NCI-H2081 (cell line): ENCODE data around the gene NPRL2.
A peak's percentile ranks its signal among the peaks of the same experiment; 100 is the strongest.

Experiments used
- DNase-seq, 2 experiments: peaks; one replicate each; lab custom pipeline; 2025; lab: John Stamatoyannopoulos, UW

The NPRL2 gene

DNA sequence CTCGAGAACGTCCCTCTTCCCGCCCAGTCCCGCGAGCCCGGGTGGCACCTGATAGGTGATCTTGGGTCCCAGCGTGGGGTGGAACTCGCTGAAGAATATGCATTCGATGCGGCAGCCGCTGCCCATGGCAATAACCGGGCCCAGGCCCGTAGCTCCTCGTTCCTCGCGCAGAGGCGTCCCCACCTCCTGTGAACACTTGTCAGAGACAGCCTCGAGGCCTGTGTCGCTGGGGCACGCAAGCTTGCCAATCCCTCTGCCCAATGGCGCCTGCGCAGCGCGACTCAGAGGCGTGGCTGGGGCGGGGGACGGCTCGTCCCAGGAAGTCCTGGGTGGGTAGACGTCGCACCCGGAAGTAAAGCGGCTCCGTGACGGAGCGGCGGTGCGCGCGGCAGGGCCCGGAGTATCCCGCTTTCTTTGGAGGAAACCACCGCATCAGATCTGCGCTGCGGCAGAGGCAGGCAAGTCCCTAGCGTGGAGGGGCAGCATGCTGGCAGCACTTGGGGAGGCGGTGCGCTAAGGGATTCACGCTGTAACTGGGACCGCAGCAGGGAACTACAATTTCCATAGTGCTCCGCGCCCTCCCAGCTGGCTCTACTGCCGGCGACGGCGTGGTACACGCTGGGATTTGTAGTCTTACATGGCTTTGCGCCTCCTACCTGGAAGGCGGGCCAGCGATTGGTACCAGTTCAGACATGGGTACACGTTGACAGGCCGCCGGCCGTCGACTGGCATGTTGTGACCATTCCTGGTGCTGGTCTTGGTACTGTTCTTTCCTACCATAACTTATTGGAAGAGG lies at the start of gene NPRL2, which contains the start of gene CYB561D2:
Gene NPRL2, minus strand, starts transcription at position 249 of the 796 bp plus-strand sequence. Its CDS starts 123 bp downstream, at position 126.
Gene CYB561D2, plus strand, starts transcription at position 336 of the 796 bp plus-strand sequence. CDS start 572 bp downstream, outside the sequence.
- DNase-seq: peak; percentile 83 to 91

- no peak for DNase-seq
Observed at GRCh38 chr3:50396502-50396901, 45.9 kb upstream of the NPRL2 start.

GRCh38 chr3:50395070-50395860 lies 44.7 kb upstream of the NPRL2 start:
- no peak for DNase-seq

DNA sequence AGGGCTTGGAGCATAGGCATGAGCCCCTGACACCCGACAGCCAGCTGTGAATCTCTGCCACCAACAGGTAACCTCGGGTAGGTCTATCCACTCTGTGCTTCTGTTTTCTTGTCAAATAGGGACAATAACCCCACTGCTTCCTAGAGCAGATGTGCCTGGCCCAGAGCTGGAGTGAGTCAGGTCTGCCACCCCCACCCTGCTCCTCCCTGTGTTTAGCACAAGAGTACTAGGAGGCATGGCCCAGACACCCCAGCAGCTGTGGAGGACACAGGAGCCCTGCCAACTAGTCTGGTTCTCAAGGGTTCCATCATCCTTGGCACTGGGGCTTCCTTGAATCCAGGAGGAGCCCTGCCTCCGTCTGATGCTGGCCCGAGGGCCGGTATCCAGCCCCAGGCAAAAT lies 42.5 kb upstream of the NPRL2 start:
- no peak for DNase-seq

- DNase-seq: no peak
Observed at GRCh38 chr3:50392101-50392715, 41.6 kb upstream of the NPRL2 start.

GRCh38 chr3:50390508-50391224 lies 40.1 kb upstream of the NPRL2 start:
- DNase-seq: no peak

- DNase-seq: no peak
Observed at GRCh38 chr3:50389414-50389767, 38.8 kb upstream of the NPRL2 start.

DNA sequence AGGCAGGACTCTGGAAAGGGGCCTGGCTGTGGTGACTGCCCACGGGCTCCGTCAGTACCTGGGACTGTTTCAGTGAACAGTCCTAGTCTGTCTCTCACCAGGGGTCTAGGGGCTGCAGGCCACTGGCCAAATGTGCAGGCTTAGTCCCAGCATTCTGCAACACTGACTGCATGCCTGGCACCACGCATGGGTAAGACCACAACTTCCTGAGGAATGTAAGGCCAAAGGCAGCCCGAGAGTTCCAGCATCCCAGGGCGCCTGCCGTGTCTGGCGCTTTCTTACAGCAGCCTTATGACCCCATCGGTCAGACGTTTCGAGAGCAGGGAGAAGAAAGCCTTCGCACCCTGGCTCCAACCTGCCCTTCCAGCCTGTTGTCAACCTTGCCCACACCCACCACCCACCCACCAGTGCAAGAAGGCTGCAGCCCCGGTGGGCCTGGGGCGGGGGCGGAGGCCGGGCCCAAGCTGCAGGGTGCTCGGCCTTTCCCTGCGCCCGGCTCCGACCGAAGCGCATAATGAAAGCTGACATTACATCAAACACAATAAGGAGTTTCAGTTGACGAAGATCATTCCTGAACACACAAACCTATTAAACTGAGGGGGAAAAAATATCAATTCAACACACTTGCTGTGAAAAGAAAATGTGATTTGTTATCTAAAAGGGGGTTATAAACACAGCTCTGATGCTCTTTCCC lies 38.3 kb upstream of the NPRL2 start:
- DNase-seq: no peak

DNA sequence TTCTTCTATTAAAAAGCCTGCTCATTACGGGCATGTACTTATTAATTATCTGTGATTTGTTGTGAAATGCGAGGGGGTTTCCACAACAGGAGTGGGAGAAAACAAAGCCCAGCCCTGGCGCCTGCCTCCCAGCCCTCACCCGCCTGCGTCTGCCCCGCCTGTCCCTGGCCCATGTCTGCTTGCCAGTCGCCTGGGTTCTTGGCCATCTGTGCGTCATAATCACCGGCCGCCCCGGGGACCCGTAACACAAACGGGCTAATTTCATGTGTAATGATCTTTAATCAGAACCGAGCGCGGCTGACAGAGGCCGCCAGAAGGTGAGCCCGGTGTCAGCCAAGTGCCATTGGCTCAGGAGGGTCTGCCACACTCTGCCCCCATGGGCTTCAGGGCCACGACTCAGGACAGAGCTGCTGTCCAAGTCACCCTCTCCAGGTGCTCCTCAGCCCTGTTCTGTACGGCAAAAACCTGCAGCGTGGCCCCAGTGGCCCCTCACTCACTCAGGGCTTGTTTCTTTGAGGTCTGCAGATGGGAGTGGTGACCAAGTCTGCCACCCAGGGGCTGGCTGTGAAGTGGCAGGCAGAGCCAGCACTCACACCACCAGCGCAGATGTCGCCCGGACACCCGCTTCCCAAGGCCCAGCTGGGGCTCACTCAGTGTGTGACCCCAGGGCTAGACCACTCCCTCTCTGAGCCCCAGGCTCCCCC lies 37.6 kb upstream of the NPRL2 start:
- DNase-seq: no peak

GRCh38 chr3:50385754-50386153 lies 35.2 kb upstream of the NPRL2 start:
- DNase-seq: no peak

DNA sequence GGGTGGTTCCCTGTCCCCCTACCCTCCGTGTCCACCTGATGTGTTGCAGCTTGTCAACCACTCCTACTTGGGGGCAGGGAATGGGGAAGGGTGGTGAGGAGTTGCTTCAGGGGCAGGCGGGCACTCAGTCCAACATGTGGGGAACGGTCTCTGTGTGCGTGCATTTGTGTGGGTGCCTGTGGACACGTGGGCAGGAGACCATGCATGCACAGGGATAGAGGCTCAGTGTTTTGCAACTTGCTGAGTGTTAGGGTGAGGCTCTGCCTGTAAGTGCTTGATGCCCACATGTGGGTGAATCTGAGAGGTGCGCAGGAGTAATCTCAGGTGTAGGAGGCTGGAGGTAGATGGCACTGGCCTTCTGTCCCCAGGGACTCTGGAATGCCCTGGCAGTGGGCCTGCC lies 33.2 kb upstream of the NPRL2 start:
- DNase-seq: no peak

GRCh38 chr3:50382722-50383121 lies 32.1 kb upstream of the NPRL2 start:
- no peak for DNase-seq

- DNase-seq: peak in 1 of 2 experiments; percentile 17
Observed at GRCh38 chr3:50381383-50381782, 30.8 kb upstream of the NPRL2 start.

DNA sequence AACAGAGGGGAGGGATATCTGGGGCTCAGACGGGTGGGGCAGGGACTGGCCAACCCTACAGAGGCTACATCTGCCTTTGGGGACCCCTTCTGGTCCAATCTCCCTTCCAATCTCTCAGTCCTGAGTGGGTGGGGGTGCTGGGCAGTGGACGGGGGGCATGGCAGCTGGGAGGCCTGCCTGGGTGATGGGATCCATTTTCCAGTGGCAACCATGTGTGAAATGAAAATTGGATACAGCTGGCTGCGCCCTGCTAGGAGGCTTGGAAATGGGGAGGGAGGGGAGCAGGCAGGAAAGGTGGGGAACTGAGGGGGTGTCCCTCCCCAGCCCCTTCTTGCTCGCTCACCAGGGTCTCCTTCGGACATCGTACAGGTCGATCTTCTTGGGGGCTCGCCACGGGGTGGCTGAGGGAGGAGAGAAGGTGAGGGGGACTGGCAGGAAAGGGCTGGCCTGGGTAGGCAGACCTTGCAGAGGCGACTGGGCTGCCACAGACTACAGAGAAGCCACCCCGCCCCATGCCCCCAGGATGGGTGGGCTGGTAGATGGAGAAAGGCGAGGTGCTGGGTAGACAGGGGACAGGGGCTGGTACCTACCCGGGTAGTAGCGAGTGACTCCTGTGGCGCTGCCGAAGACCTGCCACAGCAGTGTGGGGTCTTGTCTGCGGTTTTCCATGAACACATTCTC lies 30.0 kb upstream of the NPRL2 start:
- no peak for DNase-seq

DNA sequence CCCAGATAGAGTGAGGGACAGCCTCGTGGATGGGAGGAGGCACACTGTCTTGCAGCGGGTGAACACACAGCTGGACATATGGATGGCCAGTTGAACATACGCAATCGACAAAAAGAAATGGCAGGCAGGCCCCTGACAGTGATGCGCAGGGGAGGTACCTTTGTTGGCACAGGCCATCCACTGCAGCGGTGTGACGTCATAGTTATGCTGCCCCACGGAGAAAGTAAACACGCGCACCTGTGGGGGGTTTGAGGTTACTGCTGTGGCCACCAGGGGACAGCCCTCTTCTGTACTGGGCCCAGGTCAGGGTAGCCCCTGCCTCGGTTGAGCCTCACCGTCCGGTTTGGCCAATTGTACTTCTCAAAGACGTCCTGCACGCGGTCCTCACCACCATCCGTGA lies 28.2 kb upstream of the NPRL2 start:
- no peak for DNase-seq

DNA sequence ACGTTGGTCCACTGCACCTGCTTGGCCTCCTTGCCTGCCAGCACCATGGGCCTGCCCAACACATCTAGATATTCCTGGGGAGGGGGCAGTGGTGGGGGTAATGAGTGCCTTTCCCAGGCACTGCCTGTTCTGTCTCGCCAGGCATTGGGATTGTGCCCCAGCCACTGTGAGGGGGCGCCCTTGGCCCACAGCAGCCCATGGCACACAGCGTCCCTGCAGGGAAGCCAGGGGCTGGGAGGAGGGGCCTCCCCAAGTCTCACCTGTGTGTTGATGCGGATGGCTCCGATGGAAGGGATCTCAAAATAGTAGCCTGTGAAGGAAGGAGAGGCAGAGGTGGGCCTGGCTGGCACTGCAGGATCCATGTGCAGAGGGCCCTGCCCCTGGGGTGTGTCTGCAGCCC lies 27.4 kb upstream of the NPRL2 start:
- DNase-seq: no peak

GRCh38 chr3:50375258-50375931 lies 24.8 kb upstream of the NPRL2 start:
- DNase-seq: no peak

- DNase-seq: no peak
Observed at GRCh38 chr3:50374363-50375257, 24.0 kb upstream of the NPRL2 start.
